DMS 273 (cell line): ENCODE results near the gene C2orf69.

Source experiments
- DNase-seq: peaks from one replicate; lab custom pipeline; 2025; ENCODE audit not compliant: unreplicated experiment; lab: John Stamatoyannopoulos, UW

Gene C2orf69

DNA sequence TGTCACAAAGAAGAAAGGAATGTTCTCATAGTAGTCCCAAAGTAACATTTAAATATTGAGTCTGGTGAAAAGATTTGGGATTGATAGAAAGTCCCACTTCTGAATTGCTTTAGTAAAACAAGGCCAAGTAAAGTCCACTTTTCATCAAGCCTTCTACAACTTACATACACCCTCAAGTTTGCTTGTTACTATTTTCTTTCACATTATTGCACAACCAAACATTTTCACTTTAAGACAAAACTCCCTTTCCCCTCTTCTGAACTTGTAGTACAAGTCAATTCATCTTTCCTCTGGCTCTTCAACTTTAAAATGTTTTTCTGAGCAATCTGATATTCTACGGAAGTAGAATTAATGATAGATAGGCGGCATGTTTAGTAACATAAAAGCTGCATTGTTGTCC lies 55.3 kb downstream of the C2orf69 start:
- no peak for DNase-seq

- DNase-seq = no peak
These were observed 55.9 kb downstream of the C2orf69 start for GRCh38 chr2:199966976-199967375.

GRCh38 chr2:199968126-199968525 lies 57.0 kb downstream of the C2orf69 start:
- no peak for DNase-seq

DNA sequence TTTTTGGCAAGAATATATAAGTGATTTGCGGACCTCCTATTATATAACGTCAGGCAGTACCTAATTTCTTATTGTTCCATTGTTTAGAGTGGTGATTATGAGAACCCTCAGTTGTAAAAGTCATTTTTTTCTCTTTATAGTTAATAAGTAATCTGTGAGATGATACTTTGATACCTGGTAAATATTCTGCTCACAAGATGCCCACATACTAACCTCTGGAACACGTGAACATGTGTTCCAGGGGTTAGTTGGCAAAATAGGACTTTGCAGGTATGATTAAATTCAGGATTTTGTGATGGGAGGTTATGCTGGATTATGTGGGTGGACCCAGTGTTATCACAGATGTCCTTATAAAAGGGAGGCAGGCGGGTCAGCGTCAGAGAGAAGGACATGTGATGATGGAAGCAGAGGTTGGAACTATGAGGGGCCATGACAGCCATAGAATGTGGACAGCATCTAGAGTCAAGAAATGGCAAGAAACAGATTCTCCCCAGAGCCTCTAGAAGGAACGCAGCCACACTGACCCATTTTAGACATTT lies 61.1 kb downstream of the C2orf69 start:
- DNase-seq = no peak

- DNase-seq = peak; percentile 52
These were observed 62.6 kb downstream of the C2orf69 start for GRCh38 chr2:199973703-199974102.

- DNase-seq = no peak
These were observed 64.3 kb downstream of the C2orf69 start for GRCh38 chr2:199975273-199975895.
